Parathyroid adenoma (tissue), 2 donors: ENCODE measurements around the gene STK4.

ENCODE experiments used
- H2AFZ ChIP-seq: fragments of 300-600 bp; sonication (generic); one replicate; pipeline ENCODE4 v1.7.0; 2017; ENCODE audit warnings: antibody characterized with exemption, mild to moderate bottlenecking
- H3K27ac ChIP-seq: fragments of 300-600 bp; sonication (generic); one replicate; pipeline ENCODE4 v1.7.0; 2017
- H3K27me3 ChIP-seq: fragments of 300-600 bp; sonication (generic); one replicate; pipeline ENCODE4 v1.7.0; 2017; ENCODE audit warnings: low read length; ENCODE audit not compliant: control insufficient read depth, insufficient read depth
- H3K36me3 ChIP-seq: fragments of 300-600 bp; sonication (generic); one replicate; pipeline ENCODE4 v1.7.0; 2017; ENCODE audit warnings: low read length; ENCODE audit not compliant: control insufficient read depth, insufficient read depth
- H3K4me1 ChIP-seq: fragments of 300-600 bp; sonication (generic); one replicate; pipeline ENCODE4 v1.7.0; 2017; ENCODE audit warnings: control low read depth
- H3K4me2 ChIP-seq: fragments of 300-600 bp; sonication (generic); one replicate; pipeline ENCODE4 v1.7.0; 2017; ENCODE audit warnings: low read length
- H3K4me3 ChIP-seq: fragments of 300-600 bp; sonication (generic); one replicate; pipeline ENCODE4 v1.7.0; 2017; ENCODE audit warnings: low read depth, low read length
- H3K79me2 ChIP-seq: fragments of 300-600 bp; sonication (generic); one replicate; pipeline ENCODE4 v1.7.0; 2017; ENCODE audit warnings: control low read depth
- H3K9ac ChIP-seq: fragments of 300-600 bp; sonication (generic); one replicate; pipeline ENCODE4 v1.7.0; 2017; ENCODE audit warnings: mild to moderate bottlenecking
- H3K9me3 ChIP-seq: fragments of 300-600 bp; sonication (generic); one replicate; pipeline ENCODE4 v1.7.0; 2017; ENCODE audit warnings: low read length; ENCODE audit not compliant: control insufficient read depth
- TF ChIP-seq, protein P1 (sequence below): fragments of 300-600 bp; sonication (generic); IDR thresholded peaks from one replicate; pipeline ENCODE4 v1.7.0; 2017; ENCODE audit warnings: antibody characterized with exemption, mild to moderate bottlenecking
- donor health status: primary hyperparathyroidism.

STK4 gene

DNA sequence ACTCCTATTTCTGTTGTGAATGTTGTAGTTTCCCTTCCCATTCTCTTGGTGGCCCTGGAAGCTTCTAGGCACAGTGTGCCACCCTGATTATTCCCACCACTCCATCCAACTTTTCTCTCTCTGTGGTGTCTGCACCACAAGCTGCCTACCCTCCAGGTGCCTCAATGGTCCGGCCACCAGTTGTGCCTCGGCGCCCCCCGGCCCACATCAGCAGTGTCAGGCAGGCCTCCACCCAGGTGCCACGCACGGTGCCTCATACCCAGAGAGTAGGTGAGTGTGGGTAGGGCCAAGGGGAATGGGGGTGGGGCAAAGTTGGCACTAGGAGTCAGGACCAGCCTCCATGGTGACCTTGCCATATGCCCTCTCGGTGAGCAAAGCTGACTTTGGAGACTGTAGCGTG, 33.4 kb upstream of the STK4 start:
- no peak overlapping the region for H2AFZ ChIP-seq
- H3K9ac ChIP-seq = no peak overlapping the region
- no peaks in the 10 kb centered on the region for H3K79me2 ChIP-seq
- H3K4me3 ChIP-seq = no peak overlapping the region
- no peak overlapping the region for H3K4me2 ChIP-seq
- H3K36me3 ChIP-seq = no peaks in the 10 kb centered on the region
- no peaks in the 10 kb centered on the region for H3K4me1 ChIP-seq
- no peak overlapping the region for H3K27ac ChIP-seq
- H3K9me3 ChIP-seq = no peaks in the 10 kb centered on the region
- TF ChIP-seq, protein P1, sequence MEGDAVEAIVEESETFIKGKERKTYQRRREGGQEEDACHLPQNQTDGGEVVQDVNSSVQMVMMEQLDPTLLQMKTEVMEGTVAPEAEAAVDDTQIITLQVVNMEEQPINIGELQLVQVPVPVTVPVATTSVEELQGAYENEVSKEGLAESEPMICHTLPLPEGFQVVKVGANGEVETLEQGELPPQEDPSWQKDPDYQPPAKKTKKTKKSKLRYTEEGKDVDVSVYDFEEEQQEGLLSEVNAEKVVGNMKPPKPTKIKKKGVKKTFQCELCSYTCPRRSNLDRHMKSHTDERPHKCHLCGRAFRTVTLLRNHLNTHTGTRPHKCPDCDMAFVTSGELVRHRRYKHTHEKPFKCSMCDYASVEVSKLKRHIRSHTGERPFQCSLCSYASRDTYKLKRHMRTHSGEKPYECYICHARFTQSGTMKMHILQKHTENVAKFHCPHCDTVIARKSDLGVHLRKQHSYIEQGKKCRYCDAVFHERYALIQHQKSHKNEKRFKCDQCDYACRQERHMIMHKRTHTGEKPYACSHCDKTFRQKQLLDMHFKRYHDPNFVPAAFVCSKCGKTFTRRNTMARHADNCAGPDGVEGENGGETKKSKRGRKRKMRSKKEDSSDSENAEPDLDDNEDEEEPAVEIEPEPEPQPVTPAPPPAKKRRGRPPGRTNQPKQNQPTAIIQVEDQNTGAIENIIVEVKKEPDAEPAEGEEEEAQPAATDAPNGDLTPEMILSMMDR = no peak
- no peaks in the 10 kb centered on the region for H3K27me3 ChIP-seq

DNA sequence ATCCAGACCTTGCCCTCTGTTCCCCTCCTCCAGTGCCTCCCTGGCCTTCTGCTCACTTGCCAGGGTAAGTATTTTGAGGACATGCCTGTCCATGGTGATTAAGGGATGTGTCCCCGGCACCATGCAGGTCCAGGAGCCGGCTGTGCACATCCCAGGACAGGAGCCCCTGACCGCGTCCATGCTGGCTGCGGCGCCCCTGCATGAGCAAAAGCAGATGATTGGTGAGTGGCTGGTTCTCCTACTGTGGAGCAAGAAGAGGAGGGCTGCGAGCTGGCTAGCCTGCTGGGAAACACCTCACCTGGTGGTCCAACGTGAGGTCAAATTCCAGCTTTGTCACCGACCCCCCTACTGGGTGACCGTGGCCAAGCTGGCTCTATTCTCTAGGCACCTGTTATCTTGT, 29.8 kb upstream of the STK4 start:
- Histone ChIP-seq H2AFZ (no peak overlapping the region), H3K9me3 (no peaks in the 10 kb centered on the region), H3K4me3 (no peak overlapping the region), H3K27me3 (no peaks in the 10 kb centered on the region), H3K36me3 (no peaks in the 10 kb centered on the region), H3K79me2 (no peaks in the 10 kb centered on the region), H3K4me1 (no peaks in the 10 kb centered on the region), H3K4me2 (no peak overlapping the region), H3K9ac (no peak overlapping the region), H3K27ac (no peak overlapping the region)
- TF ChIP-seq, protein P1 = no peak

DNA sequence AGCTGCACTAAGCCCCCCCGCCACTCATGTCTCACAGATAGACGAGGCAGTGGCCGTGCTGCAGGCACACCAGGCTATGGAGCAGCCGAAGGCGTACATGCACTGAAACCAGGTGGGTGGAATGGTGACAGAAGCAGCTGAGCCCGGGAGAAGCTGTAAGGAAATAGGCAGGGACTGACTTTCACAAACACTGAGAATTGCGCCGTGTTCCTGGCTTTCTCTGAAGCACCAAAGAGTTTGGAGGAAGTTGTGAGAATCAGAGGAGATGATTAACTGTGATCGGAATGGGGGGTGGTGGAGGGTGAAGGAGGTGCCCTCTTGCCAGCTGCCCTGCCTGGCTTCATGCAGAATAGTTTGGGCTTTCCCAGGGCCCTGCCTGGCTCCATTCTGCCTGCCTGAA, 27.7 kb upstream of the STK4 start:
- Histone ChIP-seq H3K9me3 (no peaks in the 10 kb centered on the region), H3K36me3 (no peaks in the 10 kb centered on the region), H3K4me3 (no peak overlapping the region), H3K79me2 (no peaks in the 10 kb centered on the region), H2AFZ (no peak overlapping the region), H3K27ac (no peak overlapping the region), H3K4me2 (no peak overlapping the region), H3K4me1 (no peaks in the 10 kb centered on the region), H3K9ac (no peak overlapping the region), H3K27me3 (no peaks in the 10 kb centered on the region)
- TF ChIP-seq, protein P1 = no peak

DNA sequence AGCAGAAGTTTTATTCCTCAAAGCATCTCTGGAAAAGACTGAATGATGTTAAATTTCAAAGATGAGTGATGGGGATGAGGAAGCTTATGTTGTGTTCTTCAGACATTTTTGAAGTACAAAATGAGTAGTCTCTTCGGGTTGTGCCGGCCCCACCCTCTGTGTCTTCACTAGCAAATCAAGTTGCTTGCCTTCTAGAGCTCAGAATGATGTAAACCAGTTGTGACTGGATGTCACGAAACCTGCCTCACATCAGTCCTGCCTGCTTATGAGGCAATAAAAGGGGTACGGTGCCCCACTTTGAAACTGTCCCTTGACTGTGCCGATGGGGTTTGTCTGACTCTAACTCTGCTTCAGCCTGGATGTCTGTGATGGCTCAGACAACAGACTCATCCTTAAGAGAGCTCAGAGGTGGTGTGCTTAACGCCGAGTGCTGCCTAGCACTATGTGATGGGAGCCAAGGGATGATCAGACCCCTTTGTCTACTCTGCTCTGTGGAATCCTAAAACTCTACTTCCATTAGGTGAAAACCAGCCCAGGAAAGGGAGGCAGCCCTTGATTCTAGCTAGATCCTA, 25.1 kb upstream of the STK4 start:
- Histone ChIP-seq H3K9ac (no peak overlapping the region), H3K4me1 (no peaks in the 10 kb centered on the region)

More for the DNA sequence above, 25.1 kb upstream of the STK4 start:
- no peaks in the 10 kb centered on the region for H3K36me3 ChIP-seq
- H3K4me2 ChIP-seq = no peak overlapping the region
- H3K9me3 ChIP-seq = no peaks in the 10 kb centered on the region
- H2AFZ ChIP-seq = no peak overlapping the region
- TF ChIP-seq, protein P1 = no peak
- no peak overlapping the region for H3K4me3 ChIP-seq
- H3K27ac ChIP-seq = no peak overlapping the region
- no peaks in the 10 kb centered on the region for H3K79me2 ChIP-seq
- no peaks in the 10 kb centered on the region for H3K27me3 ChIP-seq
